GM23338 (cell line): ENCODE results near the gene TMEM151B. TPM values are rescaled to one million over a fixed set of nuclear protein-coding genes. Genes with fewer than 3 reads are reported as not detected.

Source experiments
- ATAC-seq: fragments of 200-7000 bp; cut with Tn5 transposase; 3 replicates; pipeline ENCODE4 v1.9.1; 2020
- DNase-seq: peaks from one replicate; pipeline ENCODE4 v3.0.0-alpha.2; 2015; ENCODE audit warnings: low spot score
- H2AFZ ChIP-seq: fragments of 200-600 bp; sonication (generic); 2 replicates; pipeline ENCODE4 v1.8.0; 2016; ENCODE audit warnings: antibody characterized with exemption, mild to moderate bottlenecking, moderate library complexity
- H3F3A ChIP-seq: fragments of 200-600 bp; sonication (generic); replicated peaks from 2 replicates; pipeline ENCODE4 v1.8.0; 2017; ENCODE audit warnings: antibody characterized with exemption, mixed run types, low read depth
- H3K27ac ChIP-seq: fragments of 200-600 bp; sonication (generic); 2 replicates; pipeline ENCODE4 v1.6.1; 2016; ENCODE audit warnings: low read depth
- H3K27me3 ChIP-seq: fragments of 200-600 bp; sonication (generic); 2 replicates; pipeline ENCODE4 v1.8.0; 2016; ENCODE audit warnings: mild to moderate bottlenecking, mixed run types, moderate library complexity; ENCODE audit not compliant: insufficient read depth
- H3K36me3 ChIP-seq: fragments of 200-600 bp; sonication (generic); 2 replicates; pipeline ENCODE4 v1.8.0; 2016; ENCODE audit warnings: mild to moderate bottlenecking; ENCODE audit not compliant: insufficient read depth
- H3K4me1 ChIP-seq: fragments of 200-600 bp; sonication (generic); 2 replicates; pipeline ENCODE4 v1.8.0; 2016; ENCODE audit warnings: mild to moderate bottlenecking, moderate library complexity; ENCODE audit not compliant: insufficient read depth
- H3K4me2 ChIP-seq: fragments of 200-600 bp; sonication (generic); 2 replicates; pipeline ENCODE4 v1.7.1; 2017; ENCODE audit warnings: mixed run types
- H3K4me3 ChIP-seq: fragments of 200-600 bp; sonication (generic); 2 replicates; pipeline ENCODE4 v1.6.1; 2016; ENCODE audit warnings: mixed run types
- H3K79me2 ChIP-seq: fragments of 200-600 bp; sonication (generic); replicated peaks from 2 replicates; pipeline ENCODE4 v1.8.0; 2017; ENCODE audit warnings: mild to moderate bottlenecking; ENCODE audit not compliant: insufficient read depth
- H3K9me2 ChIP-seq: fragments of 200-600 bp; sonication (generic); 2 replicates; pipeline ENCODE4 v1.8.0; 2017; ENCODE audit not compliant: insufficient read depth
- H4K20me1 ChIP-seq: fragments of 200-600 bp; sonication (generic); replicated peaks from 2 replicates; pipeline ENCODE4 v1.8.0; 2017; ENCODE audit warnings: mild to moderate bottlenecking; ENCODE audit not compliant: insufficient read depth
- H3K27ac Mint-ChIP-seq: 2 replicates; pipeline ENCODE4 v1.8.0; 2020; ENCODE audit warnings: inconsistent platforms, mild to moderate bottlenecking, moderate library complexity, mixed read lengths
- H3K27me3 Mint-ChIP-seq: 3 replicates; pipeline ENCODE4 v1.8.0; 2022; ENCODE audit warnings: low read depth, mild to moderate bottlenecking, moderate library complexity, mixed read lengths, inconsistent platforms; ENCODE audit not compliant: insufficient read depth, poor library complexity
- H3K36me3 Mint-ChIP-seq: 3 replicates; pipeline ENCODE4 v1.8.0; 2021; ENCODE audit warnings: low read depth, mild to moderate bottlenecking, inconsistent platforms, moderate library complexity, mixed read lengths
- H3K4me1 Mint-ChIP-seq: 3 replicates; pipeline ENCODE4 v1.8.0; 2020; ENCODE audit warnings: mild to moderate bottlenecking, inconsistent platforms, mixed read lengths
- H3K4me3 Mint-ChIP-seq: 3 replicates; pipeline ENCODE4 v1.8.0; 2021; ENCODE audit warnings: moderate library complexity, mild to moderate bottlenecking, inconsistent platforms, mixed read lengths
- H3K9me3 Mint-ChIP-seq: 3 replicates; pipeline ENCODE4 v1.8.0; 2020; ENCODE audit warnings: moderate library complexity, mild to moderate bottlenecking, inconsistent platforms, mixed read lengths
- ETS1 ChIP-seq: IDR thresholded peaks from 2 replicates; pipeline ENCODE4 v1.6.1; 2016; ENCODE audit warnings: antibody characterized with exemption
- EZH2phosphoT487 ChIP-seq: fragments of 200-600 bp; sonication (generic); IDR thresholded peaks from one replicate; pipeline ENCODE4 v1.8.1; 2018; ENCODE audit warnings: antibody characterized with exemption; ENCODE audit not compliant: unreplicated experiment
- JUNB ChIP-seq: IDR thresholded peaks from one replicate; pipeline ENCODE4 v1.6.1; 2016; ENCODE audit warnings: antibody characterized with exemption; ENCODE audit not compliant: unreplicated experiment
- POLR2AphosphoS5 ChIP-seq: IDR thresholded peaks from 2 replicates; pipeline ENCODE4 v1.6.1; 2016; ENCODE audit warnings: antibody characterized with exemption, low read depth
- REST ChIP-seq: IDR thresholded peaks from one replicate; pipeline ENCODE4 v1.6.1; 2018; ENCODE audit warnings: antibody characterized with exemption; ENCODE audit not compliant: unreplicated experiment
- STAT1 ChIP-seq: IDR thresholded peaks from one replicate; pipeline ENCODE4 v1.6.1; 2016; ENCODE audit warnings: antibody characterized with exemption; ENCODE audit not compliant: unreplicated experiment
- ZNF114 ChIP-seq: fragments of 250-450 bp; sonication (Bioruptor Pico); IDR thresholded peaks from 2 replicates; pipeline ENCODE4 v1.5.0; 2020; ENCODE audit warnings: mild to moderate bottlenecking, moderate library complexity
- ZNF331 ChIP-seq: fragments of 250-450 bp; sonication (Bioruptor Pico); IDR thresholded peaks from 2 replicates; pipeline ENCODE4 v1.5.0; 2020; ENCODE audit warnings: low read depth, mild to moderate bottlenecking, moderate library complexity
- polyA plus RNA-seq: library from polyadenylated mRNA; unstranded; fragments of >200 nt; fragmentation: Nextera tagmentation; extraction: Ambion mirVana; gene quantifications from 2 replicates; pipeline ENCODE4 v1.2.1, GENCODE V29; 2016
- total RNA-seq: library from RNA; depleted of rRNA; stranded (reverse); fragments of >200 nt; shearing (Covaris generic); gene quantifications from 2 replicates; pipeline ENCODE4 v1.2.3, GENCODE V29; 2014

Gene TMEM151B
- total and polyA plus RNA-seq, 2 experiments from 2014 or later = 0.91 to 14.6 TPM

DNA sequence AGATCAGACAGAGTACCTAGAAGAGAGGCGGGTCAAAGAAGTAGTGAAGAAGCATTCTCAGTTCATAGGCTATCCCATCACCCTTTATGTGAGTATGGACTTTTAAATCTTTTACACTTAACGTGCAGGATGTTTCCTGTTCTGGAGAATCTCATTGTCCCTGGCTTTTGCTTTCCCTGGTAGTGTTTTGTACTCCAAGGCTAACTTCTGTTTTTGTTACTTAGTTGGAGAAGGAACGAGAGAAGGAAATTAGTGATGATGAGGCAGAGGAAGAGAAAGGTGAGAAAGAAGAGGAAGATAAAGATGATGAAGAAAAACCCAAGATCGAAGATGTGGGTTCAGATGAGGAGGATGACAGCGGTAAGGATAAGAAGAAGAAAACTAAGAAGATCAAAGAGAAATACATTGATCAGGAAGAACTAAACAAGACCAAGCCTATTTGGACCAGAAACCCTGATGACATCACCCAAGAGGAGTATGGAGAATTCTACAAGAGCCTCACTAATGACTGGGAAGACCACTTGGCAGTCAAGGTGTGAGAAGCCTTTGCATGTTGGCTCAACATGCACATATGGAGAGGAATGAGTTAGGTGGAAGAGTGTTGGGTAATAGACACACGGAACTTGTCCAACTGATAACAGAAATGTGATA, 20.1 kb upstream of the TMEM151B start:
- no peak for TF ChIP-seq ZNF331 (CRISPR knock-in tag)
- no peak for TF ChIP-seq REST
- peak; percentile 26 for TF ChIP-seq POLR2AphosphoS5
- Histone ChIP-seq H3K79me2 (peaks cover 61% of the 10 kb centered on the region), H4K20me1 (peaks cover 63% of the 10 kb centered on the region), H2AFZ (no peak overlapping the region), H3K4me2 (no peak overlapping the region; the same call in 1 of the 2 replicates), H3F3A (peaks cover 85% of the 10 kb centered on the region), H3K27me3 (no peaks in the 10 kb centered on the region), H3K4me3 (peak overlapping the region; percentile 100; the same call in 1 of the 2 replicates), H3K9me2 (no peaks in the 10 kb centered on the region), H3K27ac (peak overlapping the region; percentile 99), H3K36me3 (peaks cover 65% of the 10 kb centered on the region), H3K4me1 (peaks cover 25% of the 10 kb centered on the region)
- ATAC-seq = no peak
- no peak for DNase-seq
- Mint-ChIP-seq H3K27me3 (peaks cover 75% of the 10 kb centered on the region), H3K4me3 (peak overlapping the region; percentile 100), H3K9me3 (peaks cover 14% of the 10 kb centered on the region), H3K27ac (peak overlapping the region; percentile 76), H3K36me3 (peaks cover 83% of the 10 kb centered on the region), H3K4me1 (peaks cover 56% of the 10 kb centered on the region)

- no peak for TF ChIP-seq JUNB
- no peak for TF ChIP-seq ZNF114
- no peak for TF ChIP-seq REST
- TF ChIP-seq STAT1 = no peak
- no peak for TF ChIP-seq ETS1
- TF ChIP-seq EZH2phosphoT487 = no peak
- 0 out of 2 replicates have a peak, but pooled peaks have one; percentile 11 for TF ChIP-seq POLR2AphosphoS5
- peaks cover 63% of the 10 kb centered on the region for H4K20me1 ChIP-seq
- ATAC-seq = no peak
- Mint-ChIP-seq H3K27me3 (peaks cover 75% of the 10 kb centered on the region), H3K4me3 (peak overlapping the region; percentile 11; the same call in 1 of the 3 replicates), H3K27ac (no peak overlapping the region; the same call in 1 of the 2 replicates), H3K36me3 (peaks cover 88% of the 10 kb centered on the region), H3K9me3 (peaks cover 13% of the 10 kb centered on the region), H3K4me1 (peaks cover 56% of the 10 kb centered on the region)
- H3K27ac ChIP-seq = peak overlapping the region; percentile 99
- peak overlapping the region; percentile 100; the same call in 1 of the 2 replicates for H3K4me3 ChIP-seq
- H3F3A ChIP-seq = peaks cover 89% of the 10 kb centered on the region
- peaks cover 65% of the 10 kb centered on the region for H3K36me3 ChIP-seq
- H3K79me2 ChIP-seq = peaks cover 63% of the 10 kb centered on the region
- H2AFZ ChIP-seq = no peak overlapping the region
- H3K4me1 ChIP-seq = peaks cover 20% of the 10 kb centered on the region
- H3K4me2 ChIP-seq = 0 out of 2 replicates have a peak overlapping the region, but pooled peaks have one; percentile 14
- H3K27me3 ChIP-seq = no peaks in the 10 kb centered on the region
- H3K9me2 ChIP-seq = no peaks in the 10 kb centered on the region
- DNase-seq = no peak
Measured at GRCh38 chr6:44250718-44251123, 19.5 kb upstream of the TMEM151B start.
